ENCODE results near the gene PIGA.
"Not testable (repeated sequence)": the region's sequence is repeated elsewhere in the genome, so short reads cannot be mapped to it uniquely, and the experiment has no call there.

The PIGA gene

DNA sequence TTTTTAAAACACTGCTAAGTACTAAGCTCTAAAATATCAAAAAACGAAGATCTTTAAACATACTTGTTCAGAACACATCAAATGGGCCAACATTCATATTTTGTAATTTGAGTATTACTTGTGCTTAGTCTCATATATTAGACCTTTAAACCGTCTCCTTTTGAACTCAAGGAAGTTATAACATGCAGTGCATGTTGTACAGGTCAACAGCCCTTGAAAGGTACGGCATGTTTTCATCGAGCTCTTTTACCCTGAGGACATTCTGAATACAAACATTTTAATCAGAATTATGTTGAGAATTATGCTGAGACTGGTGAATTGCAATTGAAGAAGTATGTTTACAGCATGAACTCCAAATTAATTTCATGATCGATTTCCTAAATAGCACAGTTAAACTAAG, 12.9 kb downstream of the PIGA start:
- in situ Hi-C loops (cut with MboI; ENCODE audit: low pct_unique_long_range_greater_than_20kb, low sequenced_read_pairs) = no loop called here
- no peak for DNase-seq

DNA sequence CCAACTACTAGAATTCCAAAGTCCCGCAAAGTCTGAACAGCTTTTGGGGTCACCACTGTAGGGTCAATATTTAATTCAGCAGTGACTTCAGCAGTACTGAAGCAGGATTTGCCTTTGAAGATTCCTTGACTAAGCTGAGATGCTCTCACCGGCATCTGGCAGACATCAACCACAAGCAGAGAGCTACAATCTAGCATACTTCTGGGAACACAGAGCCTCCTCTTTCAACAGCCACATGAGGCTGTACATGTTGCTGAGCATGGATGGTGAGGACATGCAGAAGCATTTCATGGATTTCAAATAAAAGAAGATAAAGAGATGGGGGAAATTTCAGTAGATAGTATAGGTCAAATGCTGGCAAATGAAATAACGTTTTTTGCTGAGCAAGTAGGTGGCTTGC, 13.3 kb downstream of the PIGA start:
- no peak for DNase-seq
- in situ Hi-C loops (cut with MboI; ENCODE audit: low pct_unique_long_range_greater_than_20kb, low sequenced_read_pairs) = no loop called here

- in situ Hi-C loops (cut with MboI; ENCODE audit: low pct_unique_long_range_greater_than_20kb, low sequenced_read_pairs) = no loop called here
Observed at GRCh38 chrX:15321447-15321846, 13.9 kb downstream of the PIGA start.

DNA sequence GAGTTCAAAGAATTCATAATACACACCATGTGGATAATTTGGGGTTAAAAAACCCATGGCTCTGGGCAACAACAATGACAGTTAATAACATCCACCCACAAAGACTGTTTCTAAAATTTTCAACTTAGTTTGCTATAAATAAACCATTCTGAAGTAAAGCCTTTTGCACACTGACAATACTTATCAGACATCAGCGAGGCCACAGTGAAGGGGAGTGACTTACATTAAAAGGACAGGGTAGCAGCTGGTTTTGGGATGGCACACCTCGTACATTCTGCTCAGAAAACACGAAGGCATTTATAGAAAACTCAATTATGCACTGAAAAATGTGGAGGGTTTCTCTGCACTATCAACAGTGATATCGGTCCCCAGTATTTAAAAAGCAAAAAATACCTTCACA, 15.0 kb downstream of the PIGA start:
- DNase-seq = no peak
- in situ Hi-C loops (cut with MboI; ENCODE audit: low pct_unique_long_range_greater_than_20kb, low sequenced_read_pairs) = no loop called here

More at GRCh38 chrX:15321447-15321846, 13.9 kb downstream of the PIGA start:
- peak; percentile 65 for DNase-seq

- DNase-seq = no peak
- in situ Hi-C loops (cut with MboI; ENCODE audit: low pct_unique_long_range_greater_than_20kb, low sequenced_read_pairs) = no loop called here
Observed at GRCh38 chrX:15319075-15319474, 16.2 kb downstream of the PIGA start.

DNA sequence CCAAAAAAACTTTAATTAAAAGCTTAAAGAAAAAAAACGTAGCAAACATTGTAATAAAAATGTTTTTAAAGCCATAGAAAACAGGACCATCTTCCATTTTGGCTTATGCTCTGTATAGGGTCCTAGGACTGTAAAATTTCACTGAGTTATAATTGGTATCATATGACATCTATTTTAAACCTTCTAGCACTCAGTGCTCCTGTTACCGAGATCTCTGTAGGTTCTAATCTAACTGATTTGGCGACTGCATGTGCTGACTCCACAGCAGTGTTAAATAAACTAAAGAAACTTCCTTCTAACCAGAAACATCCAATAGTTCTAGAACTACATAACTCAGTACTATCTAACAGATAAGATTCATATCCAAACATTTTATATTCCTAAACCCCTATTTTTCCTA, 19.8 kb downstream of the PIGA start, which contains the start of gene ASB11:
Gene ASB11, minus strand, starts transcription at position 132 of the 400 bp plus-strand sequence. Its CDS starts 35 bp downstream, at position 97.
- DNase-seq = no peak
- in situ Hi-C loops (cut with MboI; ENCODE audit: low pct_unique_long_range_greater_than_20kb, low sequenced_read_pairs) = no loop called here

DNA sequence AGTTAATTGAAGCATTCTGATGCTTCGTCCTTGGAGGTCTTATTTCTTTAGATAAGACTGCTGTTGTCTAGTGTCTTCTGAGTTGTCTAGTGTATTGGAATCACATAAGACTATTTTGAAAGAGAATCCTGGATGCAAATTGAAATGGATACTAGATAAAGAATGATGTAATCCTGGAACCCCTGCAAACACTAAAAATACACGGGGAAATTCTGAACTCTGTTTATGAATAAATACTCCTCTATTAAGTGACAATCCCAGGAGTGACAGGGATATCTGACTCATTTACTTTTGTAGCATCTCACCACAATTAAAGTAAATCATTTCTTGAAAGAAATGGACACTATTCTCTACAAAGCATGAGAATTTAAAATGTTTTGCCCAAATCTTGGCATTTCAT, 20.9 kb downstream of the PIGA start:
- in situ Hi-C loops (cut with MboI; ENCODE audit: low pct_unique_long_range_greater_than_20kb, low sequenced_read_pairs) = no loop called here
- DNase-seq = no peak

- DNase-seq = no peak
- in situ Hi-C loops (cut with MboI; ENCODE audit: low pct_unique_long_range_greater_than_20kb, low sequenced_read_pairs) = no loop called here
Observed at GRCh38 chrX:15311119-15311518, 24.2 kb downstream of the PIGA start.

DNA sequence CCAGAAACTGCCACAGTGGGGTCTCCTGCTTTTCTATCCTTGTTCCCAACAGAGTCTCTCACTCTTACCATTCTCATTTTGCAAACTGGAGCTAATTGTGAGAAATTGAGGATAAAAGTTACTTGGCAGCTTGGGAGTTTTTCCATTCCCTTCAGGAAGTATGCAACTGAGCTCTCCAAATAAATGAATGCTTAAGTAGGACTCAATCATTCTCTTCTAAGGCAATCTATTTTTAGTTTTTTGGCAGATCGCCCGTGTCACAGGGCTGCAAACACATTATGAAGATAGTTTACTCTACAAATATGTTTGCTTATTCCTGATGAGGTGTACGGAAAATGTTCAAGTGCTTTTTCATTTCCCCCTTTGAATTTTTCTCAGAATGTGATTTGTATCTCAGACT, 25.2 kb downstream of the PIGA start:
- in situ Hi-C loops (cut with MboI; ENCODE audit: low pct_unique_long_range_greater_than_20kb, low sequenced_read_pairs) = no loop called here
- no peak for DNase-seq

- not testable (repeated sequence) for DNase-seq
Observed at GRCh38 chrX:15305899-15306298, 29.4 kb downstream of the PIGA start.

DNA sequence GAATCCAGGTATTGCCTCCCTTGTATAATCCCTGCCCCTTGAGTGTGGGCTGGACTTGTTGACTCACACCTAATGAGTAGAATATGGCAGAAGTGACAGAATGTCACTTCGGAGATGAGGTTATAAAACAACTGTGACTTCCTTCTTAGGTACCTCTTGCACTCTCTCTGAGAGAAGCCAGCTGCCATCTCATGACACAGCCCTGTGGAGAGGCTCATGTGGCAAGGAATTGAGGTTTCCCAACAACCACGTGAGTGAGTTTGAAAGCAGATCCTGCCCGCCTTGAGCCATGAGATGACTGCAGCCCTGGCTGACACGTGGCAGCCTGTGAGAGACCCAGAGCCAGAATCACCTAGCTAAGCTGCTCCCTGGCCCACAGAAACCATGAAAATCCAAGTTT, 33.4 kb downstream of the PIGA start:
- DNase-seq = peak; percentile 52
- in situ Hi-C loops (cut with MboI; ENCODE audit: low pct_unique_long_range_greater_than_20kb, low sequenced_read_pairs) = no loop called here

More at GRCh38 chrX:15305899-15306298, 29.4 kb downstream of the PIGA start:
- in situ Hi-C loops (cut with MboI; ENCODE audit: low pct_unique_long_range_greater_than_20kb, low sequenced_read_pairs) = not testable (repeated sequence)

GRCh38 chrX:15299941-15300851, 35.1 kb downstream of the PIGA start:
- DNase-seq = peak; percentile 74

DNA sequence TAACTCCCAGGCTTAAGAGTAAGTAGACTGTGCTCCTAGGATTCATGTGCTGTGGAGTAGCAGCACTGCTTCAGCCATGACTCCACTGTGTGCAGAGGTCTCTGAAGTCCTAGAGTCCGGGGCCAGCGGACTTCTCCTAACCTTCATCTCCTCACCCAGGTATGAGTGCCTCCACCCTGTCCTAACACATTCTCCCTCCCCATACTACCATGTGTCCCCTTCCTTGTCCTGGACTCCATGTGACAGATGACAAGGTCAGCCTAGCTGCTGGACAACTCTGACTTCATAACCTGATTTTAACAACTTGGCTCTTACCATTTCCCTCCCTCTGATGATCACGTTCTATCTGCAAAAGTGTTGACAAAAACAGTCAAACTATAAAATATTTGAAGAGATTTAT, 36.5 kb downstream of the PIGA start:
- in situ Hi-C loops (cut with MboI; ENCODE audit: low pct_unique_long_range_greater_than_20kb, low sequenced_read_pairs) = no loop called here

More at GRCh38 chrX:15299941-15300851, 35.1 kb downstream of the PIGA start:
- in situ Hi-C loops (cut with MboI; ENCODE audit: low pct_unique_long_range_greater_than_20kb, low sequenced_read_pairs) = no loop called here

GRCh38 chrX:15298201-15298600, 37.1 kb downstream of the PIGA start:
- in situ Hi-C loops (cut with MboI; ENCODE audit: low pct_unique_long_range_greater_than_20kb, low sequenced_read_pairs) = no loop called here
- DNase-seq = peak; percentile 48

More for the DNA sequence above, 36.5 kb downstream of the PIGA start:
- no peak for DNase-seq

DNA sequence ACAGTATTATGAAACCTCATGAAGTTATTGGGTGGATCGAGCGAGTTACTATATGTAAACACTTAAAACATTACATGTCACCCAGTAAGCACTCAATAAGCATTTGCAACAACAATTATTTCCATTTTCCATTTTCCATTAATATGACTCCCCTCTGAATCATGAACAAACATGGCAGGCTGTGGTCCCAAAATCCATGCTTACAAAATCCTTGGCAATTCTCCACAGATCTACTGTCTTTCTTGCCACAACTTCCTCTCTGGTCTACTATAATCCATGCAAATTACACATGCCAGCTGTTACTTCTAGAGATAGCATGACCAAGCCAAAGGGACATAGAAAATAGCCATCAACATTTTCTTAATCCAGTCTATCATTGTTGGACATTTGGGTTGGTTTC, 41.9 kb downstream of the PIGA start:
- in situ Hi-C loops (cut with MboI; ENCODE audit: low pct_unique_long_range_greater_than_20kb, low sequenced_read_pairs) = no loop called here
- DNase-seq = no peak

- in situ Hi-C loops (cut with MboI; ENCODE audit: low pct_unique_long_range_greater_than_20kb, low sequenced_read_pairs) = no loop called here
- DNase-seq = no peak
Observed at GRCh38 chrX:15292861-15293260, 42.5 kb downstream of the PIGA start.

GRCh38 chrX:15277604-15278003, 57.7 kb downstream of the PIGA start:
- no peak for DNase-seq
- in situ Hi-C loops (cut with MboI; ENCODE audit: low pct_unique_long_range_greater_than_20kb, low sequenced_read_pairs) = no loop called here

GRCh38 chrX:15274946-15275345, 60.4 kb downstream of the PIGA start:
- in situ Hi-C loops (cut with MboI; ENCODE audit: low pct_unique_long_range_greater_than_20kb, low sequenced_read_pairs) = no loop called here
- no peak for DNase-seq

DNA sequence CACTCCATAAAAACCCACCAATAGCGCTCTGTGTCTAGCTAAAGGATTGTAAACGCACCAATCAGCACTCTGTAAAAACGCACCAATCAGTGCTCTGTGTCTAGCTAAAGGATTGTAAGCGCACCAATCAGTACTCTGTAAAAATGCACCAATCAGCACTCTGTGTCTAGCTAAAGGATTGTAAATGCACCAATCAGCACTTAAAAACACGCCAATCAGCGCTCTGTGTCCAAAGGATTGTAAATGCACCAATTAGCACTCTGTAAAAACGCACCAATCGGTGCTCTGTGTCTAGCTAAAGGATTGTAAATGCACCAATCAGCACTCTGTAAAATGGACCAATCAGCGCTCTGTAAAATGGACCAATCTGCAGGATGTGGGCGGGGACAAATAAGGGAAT, 62.0 kb downstream of the PIGA start:
- DNase-seq; in situ Hi-C loops (cut with MboI; ENCODE audit: low pct_unique_long_range_greater_than_20kb, low sequenced_read_pairs): not testable (repeated sequence)

DNA sequence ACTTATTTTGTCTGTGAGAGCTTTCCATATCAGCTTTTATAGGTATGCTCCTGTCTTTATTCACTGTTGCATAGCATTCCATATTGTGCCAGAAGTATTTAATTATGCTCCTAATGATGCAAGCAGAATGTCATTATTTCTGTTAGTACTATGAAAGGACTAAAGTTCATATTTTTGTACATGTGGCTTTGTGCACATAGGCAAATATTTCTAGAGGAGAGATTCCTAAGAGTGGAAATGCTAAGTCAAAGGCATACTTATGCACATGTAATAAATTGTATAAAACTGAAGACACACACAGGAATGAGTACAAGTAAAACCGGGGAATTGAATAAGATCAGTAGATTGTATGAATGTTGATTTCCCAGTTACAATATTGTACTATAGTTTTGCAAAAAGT, 63.6 kb downstream of the PIGA start:
- in situ Hi-C loops (cut with MboI; ENCODE audit: low pct_unique_long_range_greater_than_20kb, low sequenced_read_pairs) = no loop called here
- DNase-seq = no peak
